ENCODE data around the gene ACTR1A. TPM values are rescaled to one million over a fixed set of nuclear protein-coding genes. Genes with fewer than 3 reads are reported as not detected.

ACTR1A gene
- total RNA-seq, 1 experiment from 2014 or later, result 82.1 TPM

DNA sequence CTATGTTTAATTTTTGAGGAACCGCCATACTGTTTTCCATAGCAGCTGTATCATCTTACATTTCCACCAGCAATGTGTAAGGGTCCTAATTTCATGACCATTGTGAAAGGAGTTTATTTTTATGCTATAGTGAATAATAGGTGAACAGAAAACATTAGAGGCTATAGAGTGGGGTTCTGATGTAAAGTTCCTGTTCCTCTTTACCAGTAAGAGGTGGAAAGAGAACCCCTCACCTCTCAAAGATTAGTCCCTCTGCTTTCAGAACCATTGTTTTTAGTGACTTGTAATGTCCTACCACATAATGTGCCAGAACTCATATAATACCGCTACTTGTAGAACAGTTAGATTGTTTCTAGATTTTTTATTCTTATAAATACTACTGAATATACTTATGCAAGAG, 35.4 kb upstream of the ACTR1A start:
- DNase-seq, result no peak

More for the DNA sequence above, 35.4 kb upstream of the ACTR1A start:
- Mint-ChIP-seq H3K36me3 (ENCODE audit: insufficient read depth in 1 of 3, low read depth in 3 of 3) (no peaks in the 10 kb centered on the region), H3K4me3 (no peak overlapping the region), H3K27ac (no peak overlapping the region), H3K4me1 (no peaks in the 10 kb centered on the region), H3K9me3 (no peaks in the 10 kb centered on the region), H3K27me3 (ENCODE audit: low read depth) (no peaks in the 10 kb centered on the region; the same call in 1 of the 2 replicates)
- Histone ChIP-seq H3K18ac (ENCODE audit: insufficient read length, low read depth, low read length) (no peak overlapping the region), H3K14ac (ENCODE audit: insufficient read depth, low read length) (no peak overlapping the region), H3K23ac (ENCODE audit: insufficient read length, low read depth, low read length) (no peak overlapping the region), H2BK5ac (ENCODE audit: insufficient read length, low read length) (no peak overlapping the region), H4K5ac (ENCODE audit: insufficient read length, low read depth, low read length) (no peak overlapping the region), H2BK120ac (ENCODE audit: low read depth, low read length, poor library complexity, severe bottlenecking) (no peak overlapping the region), H4K8ac (replicated peaks; ENCODE audit: insufficient read length, low read depth, low read length) (no peak overlapping the region), H3K9me3 (ENCODE audit: control insufficient read depth, low read depth, low read length) (no peaks in the 10 kb centered on the region), H2BK20ac (ENCODE audit: low read depth, low read length, poor library complexity, severe bottlenecking) (no peak overlapping the region), H4K20me1 (ENCODE audit: control insufficient read depth, insufficient read depth, insufficient read length) (no peaks in the 10 kb centered on the region), H3K27me3 (ENCODE audit: insufficient read depth, low read length) (no peaks in the 10 kb centered on the region), H4K91ac (ENCODE audit: insufficient read length, low read depth, low read length) (no peak overlapping the region), H2AK5ac (ENCODE audit: insufficient read length, low read length) (no peak overlapping the region), H3K9ac (ENCODE audit: extremely low read depth, insufficient read length, low read length) (no peak overlapping the region), H3K79me1 (ENCODE audit: insufficient read depth, low read depth, low read length, poor library complexity, severe bottlenecking) (no peaks in the 10 kb centered on the region), H2BK12ac (ENCODE audit: insufficient read length, low read depth, low read length) (no peak overlapping the region), H3K56ac (ENCODE audit: insufficient read length, low read depth, low read length) (no peak overlapping the region), H3K4me2 (ENCODE audit: insufficient read depth, insufficient read length, low read length) (no peak overlapping the region), H3T11ph (ENCODE audit: low read length) (no peak overlapping the region), H3K23me2 (ENCODE audit: insufficient read length, low read depth, low read length, poor library complexity, severe bottlenecking) (no peaks in the 10 kb centered on the region), H2BK15ac (ENCODE audit: low read depth, low read length) (no peak overlapping the region), H3K79me2 (ENCODE audit: insufficient read depth, low read length) (no peaks in the 10 kb centered on the region), H2AFZ (ENCODE audit: low read length) (no peak overlapping the region), H3K4me1 (ENCODE audit: insufficient read depth, low read length) (no peaks in the 10 kb centered on the region), H3K27ac (ENCODE audit: insufficient read length, low read depth, low read length) (no peak overlapping the region), H3K4ac (ENCODE audit: low read depth, low read length) (no peak overlapping the region)
- TF ChIP-seq, protein P1, sequence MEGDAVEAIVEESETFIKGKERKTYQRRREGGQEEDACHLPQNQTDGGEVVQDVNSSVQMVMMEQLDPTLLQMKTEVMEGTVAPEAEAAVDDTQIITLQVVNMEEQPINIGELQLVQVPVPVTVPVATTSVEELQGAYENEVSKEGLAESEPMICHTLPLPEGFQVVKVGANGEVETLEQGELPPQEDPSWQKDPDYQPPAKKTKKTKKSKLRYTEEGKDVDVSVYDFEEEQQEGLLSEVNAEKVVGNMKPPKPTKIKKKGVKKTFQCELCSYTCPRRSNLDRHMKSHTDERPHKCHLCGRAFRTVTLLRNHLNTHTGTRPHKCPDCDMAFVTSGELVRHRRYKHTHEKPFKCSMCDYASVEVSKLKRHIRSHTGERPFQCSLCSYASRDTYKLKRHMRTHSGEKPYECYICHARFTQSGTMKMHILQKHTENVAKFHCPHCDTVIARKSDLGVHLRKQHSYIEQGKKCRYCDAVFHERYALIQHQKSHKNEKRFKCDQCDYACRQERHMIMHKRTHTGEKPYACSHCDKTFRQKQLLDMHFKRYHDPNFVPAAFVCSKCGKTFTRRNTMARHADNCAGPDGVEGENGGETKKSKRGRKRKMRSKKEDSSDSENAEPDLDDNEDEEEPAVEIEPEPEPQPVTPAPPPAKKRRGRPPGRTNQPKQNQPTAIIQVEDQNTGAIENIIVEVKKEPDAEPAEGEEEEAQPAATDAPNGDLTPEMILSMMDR (conservative IDR thresholded peaks at IDR 0.05), result no peak
- no CpG with 5 or more reads among the region's 2 CpGs for WGBS (ENCODE audit: extremely low coverage, insufficient read length, low lambda C conversion rate)

All from H9 (cell line).